Brain microvascular endothelial cell (primary cell): Measurements from ENCODE around the gene ZCCHC9.

Experiments
- DNase-seq: peaks from one replicate; pipeline ENCODE4 v3.0.0-alpha.2; 2020
- H3K27ac ChIP-seq: fragments of 250-450 bp; sonication (Bioruptor Pico); 2 replicates; pipeline ENCODE4 v1.5.1; 2020; ENCODE audit warnings: mild to moderate bottlenecking, moderate library complexity
- H3K27me3 ChIP-seq: fragments of 250-450 bp; sonication (Bioruptor Pico); replicated peaks from 2 replicates; pipeline ENCODE4 v1.5.1; 2020; ENCODE audit warnings: mild to moderate bottlenecking
- H3K36me3 ChIP-seq: fragments of 250-450 bp; sonication (Bioruptor Pico); replicated peaks from 2 replicates; pipeline ENCODE4 v1.5.1; 2020; ENCODE audit warnings: mild to moderate bottlenecking
- H3K4me3 ChIP-seq: 2 replicates; pipeline ENCODE4 v1.5.1; 2011; ENCODE audit warnings: low read depth, mild to moderate bottlenecking, control low read depth, low read length, moderate library complexity
- in situ Hi-C: cut with HindIII; loops from 2 replicates; pipeline ENCODE4 v1.10.0; 2017; ENCODE audit warnings: low sequenced_read_pairs, low pct_ligation_motif_present
- TF ChIP-seq, protein P1 (sequence below): IDR thresholded peaks from 2 replicates; pipeline ENCODE4 v1.5.1; 2011; ENCODE audit warnings: low read depth, mild to moderate bottlenecking, moderate library complexity, low read length, control low read depth, inconsistent platforms; ENCODE audit errors: missing control alignments

Gene ZCCHC9

DNA sequence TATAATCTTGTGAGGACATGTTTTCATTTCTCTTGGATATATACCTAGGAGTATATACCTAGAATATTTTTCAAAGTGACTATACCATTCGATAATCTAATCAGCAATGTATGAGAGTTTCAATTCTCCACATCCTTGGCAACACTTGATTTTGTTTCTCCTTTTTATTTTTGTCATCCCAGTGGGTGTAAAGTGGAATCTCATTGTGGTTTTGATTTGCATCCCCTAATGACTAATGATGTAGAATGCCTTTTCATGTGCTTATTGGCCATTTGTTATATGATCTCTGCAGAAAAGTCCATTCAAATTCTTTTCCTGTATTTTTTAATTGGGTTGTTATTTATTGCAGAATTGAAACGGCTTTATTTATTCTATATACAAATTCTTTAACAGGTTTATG lies 15.2 kb downstream of the ZCCHC9 start:
- Histone ChIP-seq H3K27ac (no peak overlapping the region), H3K27me3 (no peaks in the 10 kb centered on the region), H3K36me3 (peaks cover 20% of the 10 kb centered on the region), H3K4me3 (no peak overlapping the region)
- in situ Hi-C loops: no loop called here
- DNase-seq: no peak
- TF ChIP-seq, protein P1, sequence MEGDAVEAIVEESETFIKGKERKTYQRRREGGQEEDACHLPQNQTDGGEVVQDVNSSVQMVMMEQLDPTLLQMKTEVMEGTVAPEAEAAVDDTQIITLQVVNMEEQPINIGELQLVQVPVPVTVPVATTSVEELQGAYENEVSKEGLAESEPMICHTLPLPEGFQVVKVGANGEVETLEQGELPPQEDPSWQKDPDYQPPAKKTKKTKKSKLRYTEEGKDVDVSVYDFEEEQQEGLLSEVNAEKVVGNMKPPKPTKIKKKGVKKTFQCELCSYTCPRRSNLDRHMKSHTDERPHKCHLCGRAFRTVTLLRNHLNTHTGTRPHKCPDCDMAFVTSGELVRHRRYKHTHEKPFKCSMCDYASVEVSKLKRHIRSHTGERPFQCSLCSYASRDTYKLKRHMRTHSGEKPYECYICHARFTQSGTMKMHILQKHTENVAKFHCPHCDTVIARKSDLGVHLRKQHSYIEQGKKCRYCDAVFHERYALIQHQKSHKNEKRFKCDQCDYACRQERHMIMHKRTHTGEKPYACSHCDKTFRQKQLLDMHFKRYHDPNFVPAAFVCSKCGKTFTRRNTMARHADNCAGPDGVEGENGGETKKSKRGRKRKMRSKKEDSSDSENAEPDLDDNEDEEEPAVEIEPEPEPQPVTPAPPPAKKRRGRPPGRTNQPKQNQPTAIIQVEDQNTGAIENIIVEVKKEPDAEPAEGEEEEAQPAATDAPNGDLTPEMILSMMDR: no peak

DNA sequence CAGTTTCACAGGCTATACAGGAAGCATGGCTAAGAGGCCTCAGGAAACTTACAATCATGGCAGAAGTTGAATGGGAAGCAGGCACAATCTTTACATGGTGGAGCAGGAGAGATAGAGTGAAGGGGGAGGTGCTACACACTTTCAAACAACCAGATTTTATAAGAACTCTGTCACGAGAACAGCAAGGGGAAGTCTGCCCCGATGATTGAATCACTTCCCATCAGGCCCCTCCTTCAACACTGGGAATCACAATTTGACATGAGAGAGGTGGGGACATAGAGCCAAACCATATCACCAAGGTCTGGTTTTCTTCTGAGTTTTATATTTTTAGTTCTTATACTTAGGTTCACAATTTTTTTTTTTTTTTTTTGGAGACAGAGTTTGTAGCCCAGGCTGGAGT lies 16.1 kb downstream of the ZCCHC9 start:
- H3K27me3 ChIP-seq: no peaks in the 10 kb centered on the region
- no peak overlapping the region for H3K27ac ChIP-seq
- no peak for DNase-seq
- H3K36me3 ChIP-seq: peaks cover 10% of the 10 kb centered on the region
- H3K4me3 ChIP-seq: no peak overlapping the region
- TF ChIP-seq, protein P1: no peak
- in situ Hi-C loops: no loop called here

GRCh38 chr5:81326554-81326953 lies 25.2 kb downstream of the ZCCHC9 start:
- H3K4me3 ChIP-seq: no peak overlapping the region
- TF ChIP-seq, protein P1: no peak

DNA sequence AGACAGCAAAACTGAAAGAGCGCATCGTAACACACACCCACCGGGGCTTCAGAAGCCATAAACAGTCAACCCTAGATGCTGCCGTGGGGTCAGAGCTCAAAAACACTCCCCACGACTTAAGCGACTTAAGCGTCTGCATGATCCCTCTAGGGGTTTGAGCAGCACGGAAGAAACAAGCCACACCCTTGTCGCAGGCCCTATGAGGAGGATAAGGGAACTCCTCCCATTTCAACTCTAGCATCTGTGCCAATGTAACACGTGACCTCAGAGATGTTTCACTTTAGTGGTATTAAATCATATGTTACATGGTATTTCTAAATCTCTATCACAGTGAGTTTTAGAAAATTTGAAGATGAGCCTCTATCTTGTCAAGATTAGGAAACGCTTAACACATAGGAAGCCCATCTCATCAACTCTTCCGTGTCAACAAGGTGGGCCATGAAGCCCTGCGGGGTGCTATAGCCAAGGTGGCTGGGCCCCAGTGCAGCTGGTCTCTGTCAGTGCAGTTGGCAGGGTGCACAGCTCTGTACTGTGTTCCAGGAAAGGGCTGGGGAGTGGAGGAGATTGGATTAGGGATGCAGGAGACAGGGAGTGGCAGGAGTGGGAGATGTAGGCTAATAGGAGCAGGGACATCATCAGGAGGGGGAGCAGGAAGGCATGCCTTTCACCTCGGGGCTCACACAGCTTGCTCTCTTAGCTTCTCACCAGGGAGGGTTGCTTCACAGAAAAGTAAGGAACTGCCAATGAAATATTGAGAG lies 33.1 kb downstream of the ZCCHC9 start:
- in situ Hi-C loops: no loop called here
- TF ChIP-seq, protein P1: no peak
- Histone ChIP-seq H3K36me3 (no peaks in the 10 kb centered on the region), H3K4me3 (no peak overlapping the region), H3K27ac (no peak overlapping the region), H3K27me3 (no peaks in the 10 kb centered on the region)
- no peak for DNase-seq

More at GRCh38 chr5:81326554-81326953, 25.2 kb downstream of the ZCCHC9 start:
- no peaks in the 10 kb centered on the region for H3K27me3 ChIP-seq
- H3K36me3 ChIP-seq: no peaks in the 10 kb centered on the region
- no peak for DNase-seq
- in situ Hi-C loops: no loop called here
- no peak overlapping the region for H3K27ac ChIP-seq

DNA sequence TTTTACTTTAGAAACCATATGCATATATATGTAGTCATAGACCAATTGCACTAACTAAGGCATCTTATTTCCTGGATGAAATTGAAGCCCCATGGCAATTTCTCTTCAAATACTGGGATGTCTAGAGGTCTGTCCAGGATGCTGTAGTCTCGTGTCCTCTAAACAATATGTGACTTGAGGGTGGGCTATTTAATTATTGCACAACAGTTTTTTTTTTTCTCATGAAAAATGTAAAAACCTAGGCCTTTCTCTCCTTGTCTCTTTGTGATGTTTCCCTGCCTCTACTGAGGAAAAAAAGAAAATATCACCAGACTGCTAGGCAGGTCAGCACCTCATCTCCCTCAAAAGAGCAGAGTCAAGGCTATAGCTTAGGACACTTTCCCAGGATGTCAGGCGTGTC lies 34.6 kb downstream of the ZCCHC9 start:
- no peak for DNase-seq
- H3K27me3 ChIP-seq: no peaks in the 10 kb centered on the region
- no peak overlapping the region for H3K27ac ChIP-seq
- H3K4me3 ChIP-seq: no peak overlapping the region
- in situ Hi-C loops: no loop called here
- H3K36me3 ChIP-seq: no peaks in the 10 kb centered on the region
- TF ChIP-seq, protein P1: no peak

DNA sequence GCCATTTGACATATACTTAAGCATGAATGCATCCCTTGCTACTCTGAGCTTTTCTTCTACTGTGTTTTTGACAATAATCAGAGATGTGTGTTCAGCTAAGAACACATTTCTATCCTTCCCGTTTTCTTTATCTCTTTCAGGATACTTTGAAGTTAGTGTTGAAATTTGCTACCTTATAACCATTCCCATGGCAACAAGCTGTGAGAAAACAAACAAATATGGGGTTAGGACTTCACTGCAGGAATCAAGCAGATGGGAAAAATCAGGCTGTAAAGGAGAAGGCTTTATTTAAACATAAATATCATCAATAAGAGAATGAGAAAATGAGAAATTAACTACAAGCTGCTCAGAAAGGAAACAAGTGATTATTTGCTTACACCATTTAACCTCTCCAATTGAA lies 35.2 kb downstream of the ZCCHC9 start:
- no peak for DNase-seq
- Histone ChIP-seq H3K27me3 (no peaks in the 10 kb centered on the region), H3K36me3 (no peaks in the 10 kb centered on the region), H3K4me3 (no peak overlapping the region), H3K27ac (no peak overlapping the region)
- in situ Hi-C loops: no loop called here
- TF ChIP-seq, protein P1: no peak
